GM18505 (cell line): ENCODE measurements around the gene ADARB1.

Source experiments
- ATAC-seq: cut with Tn5 transposase; IDR thresholded peaks from one replicate; pipeline ENCODE4 v1.9.1; 2021; ENCODE audit not compliant: unreplicated experiment
- POLR2A ChIP-seq: IDR thresholded peaks from 4 replicates; pipeline ENCODE4 v1.6.1; 2011; ENCODE audit warnings: borderline replicate concordance; ENCODE audit not compliant: insufficient read depth, insufficient read length; ENCODE audit errors: extremely low read depth

Gene ADARB1

GRCh38 chr21:45155910-45156309 lies 81.5 kb downstream of the ADARB1 start:
- no peak for TF ChIP-seq POLR2A
- ATAC-seq: no peak

GRCh38 chr21:45156459-45156858 lies 82.1 kb downstream of the ADARB1 start:
- no peak for TF ChIP-seq POLR2A
- no peak for ATAC-seq

- ATAC-seq: no peak
- TF ChIP-seq POLR2A: no peak
Observed at GRCh38 chr21:45157932-45158331, 83.6 kb downstream of the ADARB1 start.

- TF ChIP-seq POLR2A: no peak
- ATAC-seq: no peak
Observed at GRCh38 chr21:45158491-45159423, 84.4 kb downstream of the ADARB1 start.

- TF ChIP-seq POLR2A: no peak
- ATAC-seq: no peak
Observed at GRCh38 chr21:45160198-45160597, 85.8 kb downstream of the ADARB1 start.

- TF ChIP-seq POLR2A: no peak
- no peak for ATAC-seq
Observed at GRCh38 chr21:45161038-45161945, 86.9 kb downstream of the ADARB1 start.

- TF ChIP-seq POLR2A: no peak
- ATAC-seq: no peak
Observed at GRCh38 chr21:45162115-45162514, 87.7 kb downstream of the ADARB1 start.

GRCh38 chr21:45162809-45163208 lies 88.4 kb downstream of the ADARB1 start:
- no peak for ATAC-seq
- no peak for TF ChIP-seq POLR2A

- ATAC-seq: no peak
- TF ChIP-seq POLR2A: no peak
Observed at GRCh38 chr21:45163413-45164123, 89.2 kb downstream of the ADARB1 start.

- no peak for TF ChIP-seq POLR2A
- ATAC-seq: no peak
Observed at GRCh38 chr21:45164124-45164511, 89.7 kb downstream of the ADARB1 start.

- no peak for ATAC-seq
- no peak for TF ChIP-seq POLR2A
Observed at GRCh38 chr21:45164838-45165237, 90.5 kb downstream of the ADARB1 start.

- no peak for ATAC-seq
- TF ChIP-seq POLR2A: no peak
Observed at GRCh38 chr21:45166931-45167330, 92.6 kb downstream of the ADARB1 start.

- no peak for TF ChIP-seq POLR2A
- no peak for ATAC-seq
Observed at GRCh38 chr21:45167796-45168222, 93.4 kb downstream of the ADARB1 start.
